GM19372 (cell line): Measurements from ENCODE around the gene CFAP46.
A peak's percentile ranks its signal among the peaks of the same experiment; 100 is the strongest.
"Not testable (repeated sequence)": the region's sequence is repeated elsewhere in the genome, so short reads cannot be mapped to it uniquely, and the experiment has no call there.

Experiments
- ATAC-seq: cut with Tn5 transposase; IDR thresholded peaks from one replicate; pipeline ENCODE4 v1.9.1; 2021; ENCODE audit warnings: mild to moderate bottlenecking, low read depth, moderate library complexity; ENCODE audit not compliant: unreplicated experiment

CFAP46 gene

GRCh38 chr10:132964707-132965410 lies 22.5 kb upstream of the CFAP46 start:
- ATAC-seq, result not testable (repeated sequence)

- no peak for ATAC-seq
These were observed 21.9 kb upstream of the CFAP46 start for GRCh38 chr10:132964231-132964630.

- no peak for ATAC-seq
These were observed 21.1 kb upstream of the CFAP46 start for GRCh38 chr10:132963430-132963960.

- ATAC-seq, result peak; percentile 41
These were observed 20.5 kb upstream of the CFAP46 start for GRCh38 chr10:132962623-132963429.

- peak; percentile 70 for ATAC-seq
These were observed 19.6 kb upstream of the CFAP46 start for GRCh38 chr10:132961787-132962622.

GRCh38 chr10:132961420-132961786 lies 19.0 kb upstream of the CFAP46 start:
- no peak for ATAC-seq

GRCh38 chr10:132960631-132961419 lies 18.5 kb upstream of the CFAP46 start:
- no peak for ATAC-seq

- no peak for ATAC-seq
These were observed 17.7 kb upstream of the CFAP46 start for GRCh38 chr10:132960071-132960472.

GRCh38 chr10:132959559-132959961 lies 17.2 kb upstream of the CFAP46 start:
- ATAC-seq, result no peak

- no peak for ATAC-seq
These were observed 16.7 kb upstream of the CFAP46 start for GRCh38 chr10:132958883-132959558.

GRCh38 chr10:132957981-132958882 lies 15.9 kb upstream of the CFAP46 start:
- ATAC-seq, result no peak

GRCh38 chr10:132957131-132957530 lies 14.8 kb upstream of the CFAP46 start:
- no peak for ATAC-seq

GRCh38 chr10:132956259-132956658 lies 13.9 kb upstream of the CFAP46 start:
- not testable (repeated sequence) for ATAC-seq

GRCh38 chr10:132955479-132955878 lies 13.1 kb upstream of the CFAP46 start:
- no peak for ATAC-seq

- no peak for ATAC-seq
These were observed 11.1 kb upstream of the CFAP46 start for GRCh38 chr10:132953428-132953827.

- no peak for ATAC-seq
These were observed 9.6 kb upstream of the CFAP46 start for GRCh38 chr10:132951926-132952325.

- no peak for ATAC-seq
These were observed 6.0 kb upstream of the CFAP46 start for GRCh38 chr10:132948351-132948750.

- ATAC-seq, result no peak
These were observed 5.5 kb upstream of the CFAP46 start for GRCh38 chr10:132947843-132948242.
